ENCODE results near the gene OSTC.
"Not testable (repeated sequence)": the region's sequence is repeated elsewhere in the genome, so short reads cannot be mapped to it uniquely, and the experiment has no call there.

The OSTC gene

DNA sequence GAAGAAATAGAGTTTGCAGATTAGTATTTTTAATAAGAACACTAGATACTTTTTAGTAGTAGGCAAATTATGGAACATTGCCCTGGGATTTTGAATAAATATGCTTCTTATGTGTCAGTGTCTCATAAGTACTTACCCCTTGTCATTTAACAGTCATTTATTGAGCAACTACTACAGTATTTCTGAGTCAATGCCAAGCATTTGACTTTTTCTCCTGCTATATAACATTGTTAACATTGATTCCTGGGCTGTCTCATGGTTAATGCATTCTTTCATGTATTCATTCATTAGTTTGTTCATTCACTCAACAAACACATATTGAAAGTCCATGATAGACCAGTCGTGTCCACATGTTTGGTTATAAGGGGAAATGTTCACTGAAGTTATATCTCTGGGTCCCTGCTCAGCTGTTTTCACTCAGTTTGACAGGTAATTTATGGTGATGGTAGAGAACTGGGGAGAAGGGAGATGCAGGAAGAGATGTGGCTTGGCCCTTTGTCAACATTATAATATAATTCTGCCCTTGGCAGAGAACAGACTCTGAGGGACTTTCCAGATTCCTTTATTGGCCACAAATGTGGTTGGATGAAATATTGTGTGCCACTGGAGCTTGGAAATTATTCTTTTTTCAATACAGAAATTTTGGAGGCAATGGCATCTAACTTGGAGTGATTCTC lies 49.8 kb downstream of the OSTC start:
- FAIRE-seq: no peak
- no peak for DNase-seq (ENCODE audit: insufficient read length, low spot score)
- TF ChIP-seq, protein P1, sequence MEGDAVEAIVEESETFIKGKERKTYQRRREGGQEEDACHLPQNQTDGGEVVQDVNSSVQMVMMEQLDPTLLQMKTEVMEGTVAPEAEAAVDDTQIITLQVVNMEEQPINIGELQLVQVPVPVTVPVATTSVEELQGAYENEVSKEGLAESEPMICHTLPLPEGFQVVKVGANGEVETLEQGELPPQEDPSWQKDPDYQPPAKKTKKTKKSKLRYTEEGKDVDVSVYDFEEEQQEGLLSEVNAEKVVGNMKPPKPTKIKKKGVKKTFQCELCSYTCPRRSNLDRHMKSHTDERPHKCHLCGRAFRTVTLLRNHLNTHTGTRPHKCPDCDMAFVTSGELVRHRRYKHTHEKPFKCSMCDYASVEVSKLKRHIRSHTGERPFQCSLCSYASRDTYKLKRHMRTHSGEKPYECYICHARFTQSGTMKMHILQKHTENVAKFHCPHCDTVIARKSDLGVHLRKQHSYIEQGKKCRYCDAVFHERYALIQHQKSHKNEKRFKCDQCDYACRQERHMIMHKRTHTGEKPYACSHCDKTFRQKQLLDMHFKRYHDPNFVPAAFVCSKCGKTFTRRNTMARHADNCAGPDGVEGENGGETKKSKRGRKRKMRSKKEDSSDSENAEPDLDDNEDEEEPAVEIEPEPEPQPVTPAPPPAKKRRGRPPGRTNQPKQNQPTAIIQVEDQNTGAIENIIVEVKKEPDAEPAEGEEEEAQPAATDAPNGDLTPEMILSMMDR (IDR thresholded peaks at IDR 0.05; ENCODE audit: insufficient read depth, missing control alignments): no peak

DNA sequence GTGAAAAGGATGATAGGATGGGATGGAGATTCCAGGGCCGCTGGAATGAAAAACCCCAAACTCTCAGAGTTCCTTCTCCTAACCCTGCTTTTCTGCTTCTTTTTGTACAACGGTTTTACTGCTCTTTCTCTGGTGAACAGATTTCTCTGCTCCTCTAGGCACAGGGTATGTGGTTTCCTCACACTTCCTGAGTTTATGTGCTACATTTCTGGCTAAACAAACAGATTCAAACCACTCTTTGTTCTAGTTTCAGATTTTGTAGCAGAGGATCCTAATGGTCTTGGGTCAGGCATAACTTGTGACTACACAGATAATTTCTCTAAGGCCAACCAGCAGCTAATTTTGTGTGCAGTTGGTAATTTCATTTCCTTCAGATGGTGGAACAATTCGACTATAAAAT lies 52.6 kb downstream of the OSTC start:
- TF ChIP-seq, protein P1 (IDR thresholded peaks at IDR 0.05; ENCODE audit: insufficient read depth, missing control alignments): no peak
- FAIRE-seq: no peak

DNA sequence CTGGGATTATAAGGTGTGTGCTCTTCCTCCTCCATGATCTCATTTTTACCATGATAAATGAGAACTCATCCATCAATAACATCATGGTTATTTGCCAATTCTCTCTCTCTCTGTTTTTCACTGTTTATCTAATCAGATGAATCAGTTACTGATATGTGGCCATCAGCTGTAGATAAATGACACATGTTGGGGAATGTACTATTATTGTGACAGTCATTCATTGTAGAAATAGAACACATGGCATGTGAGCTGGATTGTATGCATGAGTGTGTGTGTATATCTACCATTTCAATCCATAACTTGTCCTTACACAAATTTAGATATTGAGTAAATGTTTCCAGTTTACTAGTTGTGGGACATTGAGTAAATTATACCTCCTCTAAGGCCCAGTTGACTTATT lies 53.0 kb downstream of the OSTC start:
- no peak for DNase-seq (ENCODE audit: insufficient read length, low spot score)
- no peak for FAIRE-seq
- TF ChIP-seq, protein P1 (IDR thresholded peaks at IDR 0.05; ENCODE audit: insufficient read depth, missing control alignments): no peak

More for the DNA sequence above, 52.6 kb downstream of the OSTC start:
- no peak for DNase-seq (ENCODE audit: insufficient read length, low spot score)

DNA sequence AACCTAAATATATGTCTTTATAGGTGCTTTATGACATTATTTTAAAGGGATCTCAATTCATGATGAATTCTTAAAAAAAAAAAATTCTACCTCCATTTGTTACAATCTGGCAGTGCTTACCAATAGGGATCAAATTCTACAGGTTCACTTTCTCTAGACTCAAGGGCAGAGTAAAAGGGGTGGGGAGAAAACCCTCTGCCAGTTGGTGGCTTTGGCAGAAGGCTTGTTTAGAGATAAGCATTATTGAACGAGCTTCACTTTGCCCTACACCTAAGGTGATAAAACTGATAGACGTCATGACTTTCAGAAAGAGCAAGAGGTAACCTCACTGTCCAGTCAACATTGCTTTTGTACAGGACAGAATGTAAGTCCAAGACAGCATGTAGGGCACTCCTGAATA lies 53.6 kb downstream of the OSTC start:
- DNase-seq (ENCODE audit: insufficient read length, low spot score) (no peak), FAIRE-seq (no peak)
- TF ChIP-seq, protein P1 (IDR thresholded peaks at IDR 0.05; ENCODE audit: insufficient read depth, missing control alignments): no peak

DNA sequence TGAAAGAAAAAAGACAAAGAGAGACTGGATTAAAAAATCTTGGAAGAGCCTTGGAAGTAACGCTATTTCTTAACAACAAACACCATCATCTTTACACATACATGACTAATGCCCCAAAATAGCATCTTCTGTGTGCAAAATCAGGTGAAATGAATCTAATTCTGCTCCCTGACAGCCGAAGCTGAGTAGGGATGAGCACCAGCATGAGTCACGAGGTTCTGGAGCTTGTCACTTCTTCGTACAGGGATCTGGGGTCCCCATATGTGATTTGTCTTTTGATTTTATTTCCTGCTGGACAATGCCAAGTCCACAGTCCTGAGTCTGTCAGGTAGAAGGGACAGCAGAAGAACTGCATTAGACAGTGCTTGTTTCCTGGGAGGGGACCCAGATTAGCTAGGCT lies 55.9 kb downstream of the OSTC start:
- FAIRE-seq (no peak), DNase-seq (ENCODE audit: insufficient read length, low spot score) (no peak)
- TF ChIP-seq, protein P1 (IDR thresholded peaks at IDR 0.05; ENCODE audit: insufficient read depth, missing control alignments): no peak

DNA sequence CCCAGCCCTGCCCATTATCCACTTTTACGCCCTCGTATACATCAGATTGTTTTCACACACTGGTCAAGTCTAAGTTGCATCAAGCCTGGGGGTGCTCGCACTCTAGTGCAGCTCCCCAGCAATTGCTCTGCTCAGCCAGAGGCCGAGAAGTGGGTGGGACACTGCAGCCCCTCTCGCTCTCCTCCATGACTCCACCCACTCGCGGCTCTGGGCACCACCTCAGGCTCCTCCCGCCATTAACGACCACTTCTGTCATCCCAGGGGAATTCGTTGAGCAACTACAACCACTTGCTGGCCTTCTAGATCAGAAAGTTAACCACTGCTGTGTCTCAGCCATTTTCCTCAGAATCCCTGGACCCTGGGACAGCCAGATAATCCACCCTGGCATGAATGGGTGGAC lies 58.8 kb downstream of the OSTC start:
- FAIRE-seq (no peak), DNase-seq (ENCODE audit: insufficient read length, low spot score) (no peak)
- TF ChIP-seq, protein P1 (IDR thresholded peaks at IDR 0.05; ENCODE audit: insufficient read depth, missing control alignments): no peak

DNA sequence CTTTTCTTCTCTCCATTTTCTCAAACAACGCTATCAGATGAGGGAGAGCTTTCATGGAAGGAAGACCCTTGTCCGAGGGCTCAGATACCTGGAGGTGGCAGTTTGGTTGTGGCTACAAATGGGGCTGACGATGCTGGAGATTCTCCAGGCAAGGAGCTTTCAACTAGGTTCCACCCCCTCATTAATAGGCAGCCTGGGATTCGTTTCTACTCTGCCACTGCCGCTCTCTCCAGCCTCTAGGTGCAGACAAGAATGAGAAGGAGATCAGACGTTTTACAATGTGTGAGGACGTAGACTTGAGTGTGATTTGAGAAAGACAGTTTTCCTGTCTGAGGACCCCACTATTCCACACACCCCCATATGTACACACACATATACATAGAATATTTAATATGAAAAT lies 59.3 kb downstream of the OSTC start:
- TF ChIP-seq, protein P1 (IDR thresholded peaks at IDR 0.05; ENCODE audit: insufficient read depth, missing control alignments): no peak
- FAIRE-seq: no peak
- DNase-seq (ENCODE audit: insufficient read length, low spot score): no peak

DNA sequence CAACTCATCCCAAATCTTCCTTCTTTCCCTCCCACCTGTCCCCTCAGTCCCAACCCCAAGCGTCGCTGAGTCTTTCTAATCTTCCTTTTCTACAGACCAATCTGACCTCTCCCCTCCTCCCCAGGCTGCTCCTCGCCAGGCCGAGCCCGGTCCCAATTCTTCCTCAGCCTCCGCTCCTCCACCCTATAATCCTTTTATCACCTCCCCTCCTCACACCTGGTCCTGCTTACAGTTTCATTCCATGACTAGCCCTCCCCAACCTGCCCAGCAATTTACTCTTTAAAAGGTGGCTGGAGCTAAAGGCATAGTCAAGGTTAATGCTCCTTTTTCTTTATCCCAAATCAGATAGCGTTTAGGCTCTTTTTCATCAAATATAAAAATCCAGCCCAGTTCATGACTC lies 60.2 kb downstream of the OSTC start:
- DNase-seq (ENCODE audit: insufficient read length, low spot score); FAIRE-seq: not testable (repeated sequence)

Data from D721Med (cell line).